GM19467 (cell line): ENCODE results near the gene CHST11.
A peak's percentile ranks its signal among the peaks of the same experiment; 100 is the strongest.
"Not testable (repeated sequence)": the region's sequence is repeated elsewhere in the genome, so short reads cannot be mapped to it uniquely, and the experiment has no call there.

Experiments
- ATAC-seq: cut with Tn5 transposase; IDR thresholded peaks from one replicate; pipeline ENCODE4 v1.9.1; 2021; ENCODE audit warnings: mild to moderate bottlenecking, moderate library complexity; ENCODE audit not compliant: unreplicated experiment

Gene CHST11

DNA sequence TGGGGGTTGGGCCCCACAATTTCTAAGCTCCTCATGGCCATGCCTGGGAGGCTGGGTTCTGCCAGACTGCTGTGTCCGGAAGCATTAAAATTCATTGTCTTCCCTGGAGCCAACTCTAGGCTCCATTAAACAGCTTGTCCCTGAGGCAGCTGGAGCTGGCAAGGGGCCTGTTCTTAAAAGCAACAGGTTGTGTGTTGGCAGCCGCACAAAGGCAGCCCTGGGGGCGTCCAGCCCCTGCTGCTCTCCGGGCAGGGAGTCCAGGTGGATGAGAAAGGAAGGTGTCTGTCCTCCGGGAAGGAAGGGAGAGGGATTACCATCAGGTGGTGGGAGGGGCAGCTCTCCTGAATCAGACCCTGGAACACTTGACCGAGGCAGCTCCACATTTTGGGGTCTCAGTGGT, 98.9 kb downstream of the CHST11 start:
- no peak for ATAC-seq

DNA sequence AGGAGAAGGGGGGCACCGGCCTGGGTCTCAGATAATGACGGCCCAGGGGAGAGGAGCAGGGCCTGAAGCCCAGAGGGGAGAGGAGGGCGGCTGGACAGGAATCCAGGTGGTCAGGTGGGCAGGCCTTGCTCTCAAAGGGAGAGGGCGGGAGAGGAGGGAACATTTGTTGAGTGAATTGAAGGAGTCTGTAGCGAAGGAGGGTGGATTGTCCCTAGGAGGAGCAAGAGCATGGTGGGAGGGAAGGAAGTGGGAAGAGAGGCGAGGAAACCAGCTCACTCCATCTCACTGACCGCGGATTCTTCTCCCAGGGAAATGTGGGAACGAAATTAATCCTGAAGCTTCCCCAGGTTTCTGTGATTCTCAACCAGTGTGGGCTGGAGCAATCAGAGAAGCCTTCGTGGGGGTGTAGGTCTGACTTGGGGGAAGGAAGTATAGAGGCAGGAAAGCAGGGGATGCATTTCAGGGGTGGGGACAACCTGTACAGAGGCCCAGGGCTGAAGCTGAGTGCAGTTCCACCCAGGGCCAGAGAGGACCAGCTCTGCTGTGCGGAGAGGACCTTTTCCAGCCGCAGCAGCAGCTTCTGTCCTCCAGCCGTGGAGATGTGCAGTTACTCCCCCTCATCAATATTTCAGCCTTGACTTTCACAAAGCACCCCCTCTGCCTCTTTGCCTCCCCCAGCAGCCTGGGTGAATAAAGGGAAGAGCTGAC, 100.9 kb downstream of the CHST11 start:
- no peak for ATAC-seq

DNA sequence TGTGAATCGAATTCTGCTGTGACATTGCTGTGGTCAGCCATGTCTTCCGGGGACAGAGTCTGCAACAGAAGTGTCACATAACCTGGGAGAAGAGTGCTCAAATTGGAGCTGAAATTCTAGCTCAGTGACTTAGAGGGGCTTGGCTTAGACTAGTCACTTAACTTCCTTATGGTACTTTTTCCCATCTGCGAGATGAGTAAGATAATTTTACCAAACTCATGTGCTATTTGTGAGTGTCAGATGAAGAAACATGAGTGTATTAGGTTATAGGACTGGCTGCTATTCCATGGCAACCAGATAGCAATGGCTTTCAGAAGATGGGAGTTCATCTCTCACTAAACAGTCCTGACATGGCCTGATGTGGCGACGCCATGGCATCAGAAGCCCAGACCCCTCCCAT, 104.1 kb downstream of the CHST11 start:
- no peak for ATAC-seq

DNA sequence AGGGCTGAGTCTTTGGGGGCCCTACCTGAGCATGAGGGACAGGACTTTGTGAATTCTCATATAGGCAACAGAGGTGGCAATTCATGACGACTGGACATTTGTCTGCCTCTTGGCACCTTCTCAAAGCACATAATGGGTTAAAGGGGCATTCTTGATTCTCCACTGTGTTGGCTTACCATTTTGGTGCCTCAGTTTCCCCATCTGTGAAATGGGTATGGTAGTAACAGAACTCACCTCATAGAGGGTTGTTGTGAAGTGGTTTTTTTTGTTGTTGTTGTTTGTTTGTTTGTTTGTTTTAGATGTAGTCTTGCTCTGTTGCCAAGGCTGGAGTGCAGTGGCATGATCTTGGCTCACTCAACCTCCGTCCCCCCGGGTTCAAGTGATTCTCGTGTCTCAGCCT, 106.0 kb downstream of the CHST11 start:
- no peak for ATAC-seq

DNA sequence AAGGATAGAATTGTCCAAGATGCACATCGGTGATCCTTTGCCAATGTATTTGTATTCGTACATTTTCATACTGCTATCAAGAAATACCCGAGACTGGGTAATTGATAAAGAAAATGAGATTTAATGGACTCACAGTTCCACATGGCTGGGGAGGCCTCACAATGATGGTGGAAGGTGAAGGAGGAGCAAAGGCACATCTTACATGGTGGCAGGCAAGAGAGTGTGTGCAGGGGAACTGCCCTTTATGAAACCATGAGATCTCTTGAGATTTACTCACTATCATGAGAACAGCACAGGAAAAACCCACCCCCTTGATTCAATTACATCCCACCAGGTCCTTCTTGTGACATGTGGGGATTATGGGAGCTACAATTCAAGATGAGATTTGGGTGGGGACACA, 107.9 kb downstream of the CHST11 start:
- not testable (repeated sequence) for ATAC-seq

DNA sequence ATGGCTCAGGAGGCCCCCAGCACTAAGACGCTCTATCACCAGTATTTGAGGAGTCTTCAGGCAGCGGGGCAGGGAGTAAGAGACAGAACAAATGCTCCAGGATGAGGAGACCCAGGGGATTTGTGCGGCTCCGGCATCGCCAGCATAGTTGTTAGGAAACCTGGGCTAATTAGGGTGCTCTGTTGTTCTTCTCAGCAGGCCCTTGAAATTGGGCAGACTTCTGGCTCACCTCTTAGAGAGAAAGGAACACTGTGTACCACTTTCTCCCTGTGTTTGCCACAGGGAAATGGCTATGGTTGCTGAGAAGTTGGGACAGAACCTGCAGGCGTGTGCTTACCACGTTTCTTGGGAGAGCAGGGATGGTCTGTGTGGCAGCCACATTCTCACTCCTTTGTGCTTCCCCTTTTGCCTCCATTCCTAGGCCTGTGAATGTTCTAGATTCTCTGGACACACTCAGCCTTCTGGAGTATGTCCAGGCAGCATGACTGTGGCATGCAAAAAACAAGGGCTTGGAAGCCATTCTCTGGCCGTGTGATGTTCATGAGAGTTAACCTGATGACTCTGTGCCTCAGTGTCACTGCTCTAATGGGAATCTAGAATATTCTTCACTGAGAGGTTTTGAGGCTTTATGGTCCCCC, 109.0 kb downstream of the CHST11 start:
- ATAC-seq: no peak

DNA sequence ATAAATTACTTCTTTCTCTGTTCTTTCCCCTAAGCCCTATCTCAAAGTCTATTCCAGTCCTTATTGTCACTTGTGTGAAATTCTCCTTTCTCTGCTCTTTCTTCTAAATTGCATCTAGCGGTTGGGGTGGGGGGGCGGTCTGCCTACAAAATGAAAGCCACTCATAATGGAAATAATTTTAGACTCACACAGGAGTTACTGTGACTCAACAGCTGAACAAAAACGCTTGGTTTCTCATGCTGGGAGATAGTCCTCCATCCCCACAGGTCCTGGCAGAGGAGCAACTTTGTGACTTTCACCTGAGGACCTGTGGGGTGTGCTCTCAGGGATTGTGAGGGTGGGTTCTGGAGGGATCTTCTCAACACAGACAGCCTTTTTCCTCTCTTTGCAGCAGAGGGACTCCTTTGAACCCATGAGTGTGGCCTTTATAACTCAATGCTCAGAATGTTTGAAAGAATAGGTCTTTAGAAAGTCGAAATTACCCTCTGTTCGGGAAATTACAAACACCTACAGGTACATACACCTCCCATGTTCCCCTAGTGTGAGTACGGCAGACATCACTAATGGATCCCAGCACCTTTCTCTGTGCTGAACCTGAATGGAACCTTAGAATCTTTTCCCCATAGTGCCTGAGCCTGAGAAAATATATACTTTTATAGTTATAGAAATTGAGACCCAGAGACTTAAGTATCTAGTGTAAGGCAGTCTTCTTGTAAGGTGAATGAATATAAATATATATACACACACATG, 109.7 kb downstream of the CHST11 start:
- no peak for ATAC-seq

DNA sequence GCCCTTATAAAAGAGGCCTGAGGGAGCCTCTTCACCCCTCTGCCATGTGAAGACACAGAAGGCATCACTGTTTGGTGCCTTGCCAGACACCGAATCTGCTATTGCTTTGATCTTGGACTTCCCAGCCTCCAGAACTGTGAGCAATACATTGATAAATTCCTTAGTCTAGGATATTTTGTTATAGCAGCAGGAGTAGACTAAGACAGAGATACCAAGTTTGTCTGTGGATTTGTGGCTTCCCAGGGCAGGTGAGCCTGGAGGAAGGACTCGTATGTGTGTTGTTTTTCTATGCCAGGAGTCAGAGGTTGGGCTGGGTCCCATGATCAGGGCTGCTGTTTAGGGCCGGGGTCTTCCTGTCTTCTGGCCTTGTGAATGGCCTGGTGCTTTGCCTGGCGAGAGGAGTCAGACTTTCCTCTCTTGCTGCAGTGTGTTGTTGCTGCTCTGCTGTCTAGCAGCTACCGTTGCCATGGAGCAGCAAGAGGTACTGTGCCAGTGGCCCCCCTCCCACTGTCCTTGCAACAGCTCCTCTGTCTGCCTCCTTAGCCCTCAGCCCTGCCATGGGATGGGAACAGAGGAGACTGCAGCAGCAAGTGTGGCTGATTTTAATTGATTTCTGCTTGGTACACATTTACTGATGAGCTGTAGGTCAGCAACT, 111.2 kb downstream of the CHST11 start:
- no peak for ATAC-seq

DNA sequence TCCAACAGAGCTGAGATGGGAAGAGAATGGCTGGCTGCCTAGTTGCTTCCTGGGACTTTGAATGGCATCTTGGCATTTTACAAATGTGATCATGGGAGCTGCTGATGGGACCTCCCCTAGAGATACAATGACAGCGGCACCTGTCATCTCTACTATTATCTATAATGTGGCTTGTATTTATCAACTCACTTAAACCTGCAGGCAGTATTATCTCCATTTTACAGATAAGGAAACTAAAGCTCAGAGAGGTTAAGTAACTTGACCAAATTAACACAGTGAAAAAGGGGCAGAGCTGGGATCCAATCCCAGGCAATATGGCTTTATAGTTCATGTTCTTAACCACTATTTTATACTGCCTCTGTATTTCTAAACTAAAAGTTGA, 111.7 kb downstream of the CHST11 start:
- no peak for ATAC-seq

DNA sequence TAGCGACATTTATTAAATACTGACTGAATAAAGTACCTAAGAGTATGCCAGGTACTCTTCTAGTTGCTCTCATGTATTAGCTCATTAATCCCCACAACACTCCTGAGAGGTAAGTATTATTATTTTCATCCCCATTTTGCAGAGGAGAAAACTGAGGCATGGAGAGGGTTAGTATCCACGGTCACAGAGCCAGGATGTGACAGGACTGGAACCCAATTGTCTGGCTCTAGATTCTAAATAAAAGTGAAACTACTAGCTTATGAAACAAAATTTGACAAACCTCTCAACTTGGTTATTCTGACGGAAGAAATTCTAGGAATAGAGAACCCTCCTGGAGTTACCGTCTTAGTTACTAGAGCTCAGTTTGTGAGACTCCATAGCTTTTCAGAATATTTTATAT, 112.2 kb downstream of the CHST11 start:
- peak; percentile 3 for ATAC-seq

DNA sequence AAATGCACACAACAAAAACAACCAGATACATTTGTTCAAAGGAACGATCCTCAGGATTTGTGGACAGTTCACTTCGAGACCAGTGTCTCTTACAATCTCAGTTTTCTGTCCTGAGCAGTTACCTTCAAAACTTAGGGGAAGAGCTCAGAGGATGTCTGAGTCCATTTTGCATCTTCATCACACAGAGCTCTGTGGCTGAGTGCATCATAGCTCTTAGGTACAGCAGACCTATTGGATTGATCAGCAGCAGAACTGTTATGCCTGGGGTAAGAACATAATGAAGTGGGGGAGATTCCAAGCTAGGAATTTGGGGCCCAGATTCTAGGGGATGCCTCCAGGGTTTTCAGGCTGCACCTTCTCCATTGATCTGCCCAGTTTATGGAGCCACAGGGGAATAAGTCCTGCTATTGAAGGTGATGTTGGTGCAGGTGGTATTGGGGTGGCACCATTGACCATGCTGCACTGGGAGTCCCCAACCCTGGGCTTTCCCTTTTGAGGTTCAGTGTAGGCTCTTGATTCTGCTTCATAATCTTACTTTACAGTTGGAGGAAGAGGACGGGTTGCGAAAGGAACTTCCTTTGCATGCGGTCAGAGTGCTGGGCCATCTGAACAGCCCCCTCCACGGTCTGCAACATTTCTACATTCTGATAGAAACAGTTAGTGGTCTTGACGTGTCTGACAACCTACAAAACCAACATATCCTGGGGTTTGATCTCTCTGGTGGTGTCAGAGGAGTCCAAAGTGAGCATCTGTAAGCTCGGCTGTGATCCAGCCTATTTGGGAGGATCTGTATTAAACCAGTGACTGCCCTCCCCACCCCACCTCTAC, 112.8 kb downstream of the CHST11 start:
- peak; percentile 72 for ATAC-seq

DNA sequence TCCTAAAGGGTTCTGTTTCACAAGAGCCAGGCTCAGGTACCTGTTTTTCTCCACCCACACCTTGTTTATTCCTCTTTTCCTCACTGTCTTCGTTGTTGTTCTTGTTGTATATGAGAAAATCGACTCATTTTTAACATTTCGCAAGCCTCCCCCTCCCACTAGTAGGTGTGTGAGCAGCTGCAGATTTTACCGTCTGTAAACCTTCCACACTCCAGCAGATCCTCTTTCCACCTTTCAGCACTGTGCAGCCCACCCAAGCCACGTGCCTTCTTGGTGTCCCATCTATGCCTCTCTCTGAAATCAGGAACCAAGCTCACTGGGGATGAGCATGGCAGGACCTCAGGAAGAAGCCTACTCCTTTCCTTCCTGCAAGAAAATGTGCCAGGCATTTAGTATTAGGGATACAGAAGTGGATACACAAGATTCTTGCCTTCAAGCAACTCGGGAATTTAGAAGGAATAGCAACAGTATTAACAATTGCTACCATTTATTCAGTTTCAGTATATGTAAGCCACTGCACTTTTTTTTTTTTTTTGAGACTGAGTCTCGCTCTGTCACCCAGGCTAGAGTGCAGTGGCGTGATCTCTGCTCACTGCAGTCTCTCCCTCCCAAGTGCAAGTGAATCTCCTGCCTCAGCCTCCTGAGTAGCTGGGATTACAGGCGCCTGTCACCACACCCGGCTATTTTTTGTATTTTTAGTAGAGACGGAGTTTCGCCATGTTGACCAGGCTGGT, 113.6 kb downstream of the CHST11 start:
- peak; percentile 7 for ATAC-seq

DNA sequence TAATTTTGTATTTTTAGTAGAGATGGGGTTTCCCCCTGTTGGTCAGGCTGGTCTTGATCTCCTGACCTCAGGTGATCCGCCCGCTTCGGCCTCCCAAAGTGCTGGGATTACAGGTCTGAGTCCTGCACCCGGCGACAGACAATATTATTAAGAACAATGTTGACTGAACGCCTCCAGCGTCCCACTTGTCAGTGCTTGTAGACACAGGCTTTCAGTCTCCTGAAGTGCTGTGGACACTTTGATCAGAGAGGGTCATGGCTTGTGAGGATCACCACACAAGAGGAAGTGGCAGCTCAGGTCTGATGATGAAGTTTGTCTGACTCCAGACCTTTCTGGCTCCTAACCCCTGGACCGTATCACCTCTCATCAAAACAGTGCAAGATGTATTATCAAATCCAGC, 114.6 kb downstream of the CHST11 start:
- no peak for ATAC-seq

DNA sequence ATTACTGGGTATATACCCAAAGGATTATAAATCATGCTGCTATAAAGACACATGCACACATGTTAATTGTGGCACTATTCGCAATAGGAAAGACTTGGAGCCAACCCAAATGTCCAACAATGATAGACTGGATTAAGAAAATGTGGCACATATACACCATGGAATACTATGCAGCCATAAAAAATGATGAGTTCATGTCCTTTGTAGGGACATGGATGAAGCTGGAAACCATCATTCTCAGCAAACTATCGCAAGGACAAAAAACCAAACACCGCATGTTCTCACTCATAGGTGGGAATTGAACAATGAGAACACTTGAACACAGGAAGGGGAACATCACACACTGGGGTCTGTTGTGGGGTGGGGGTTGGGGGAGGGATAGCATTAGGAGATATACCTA, 117.6 kb downstream of the CHST11 start:
- ATAC-seq: not testable (repeated sequence)

DNA sequence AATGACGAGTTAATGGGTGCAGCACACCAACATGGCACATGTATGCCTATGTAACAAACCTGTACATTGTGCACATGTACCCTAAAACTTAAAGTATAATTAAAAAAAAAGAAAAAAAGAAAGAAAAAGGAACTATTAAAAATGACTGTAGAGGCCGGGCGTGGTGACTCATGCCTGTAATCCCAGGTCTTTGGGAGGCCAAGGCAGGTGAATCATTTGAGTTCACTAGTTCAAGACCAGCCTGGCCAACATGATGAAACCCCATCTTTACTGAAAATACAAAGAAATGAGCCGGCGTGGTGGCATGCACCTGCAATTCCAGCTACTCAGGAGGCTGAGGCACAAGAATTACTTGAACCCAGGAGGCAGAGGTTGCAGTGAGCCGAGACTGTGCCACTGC, 118.0 kb downstream of the CHST11 start:
- not testable (repeated sequence) for ATAC-seq

DNA sequence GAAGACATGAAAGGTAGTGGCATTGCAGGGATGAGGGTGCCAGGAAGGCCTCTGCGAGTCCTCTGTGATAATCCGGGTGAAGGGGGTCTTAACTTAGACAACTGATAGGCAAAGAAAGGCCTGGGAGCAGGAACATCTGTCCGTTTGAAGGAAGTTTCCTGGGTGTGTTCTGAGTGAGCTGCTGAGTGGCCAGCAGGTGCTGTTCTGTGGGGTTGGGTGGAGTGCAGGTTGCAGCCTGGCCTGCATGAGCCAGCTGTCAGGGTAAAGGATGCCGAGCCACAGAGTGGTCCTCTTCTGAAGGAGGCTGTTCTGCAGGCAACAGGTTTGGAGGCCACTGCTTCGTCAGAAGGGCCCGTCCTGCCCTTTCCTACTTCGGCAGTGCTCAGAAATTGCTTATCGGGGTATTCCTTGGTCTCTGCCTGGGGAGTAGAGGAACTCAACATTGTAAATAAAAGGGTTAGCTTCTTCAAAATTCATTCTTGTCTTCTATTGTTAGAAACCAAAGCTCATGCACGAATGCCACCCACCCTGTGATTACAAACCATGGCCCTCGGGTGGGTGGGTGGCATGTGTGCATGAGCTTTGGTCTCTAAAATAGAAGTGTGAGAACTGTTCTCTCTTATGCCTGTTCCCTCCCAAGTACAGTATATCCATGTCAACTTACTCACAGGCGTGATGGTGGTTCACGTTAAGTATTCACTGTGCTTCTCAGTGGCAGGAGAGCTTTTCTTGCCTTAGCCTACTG, 118.9 kb downstream of the CHST11 start:
- no peak for ATAC-seq

DNA sequence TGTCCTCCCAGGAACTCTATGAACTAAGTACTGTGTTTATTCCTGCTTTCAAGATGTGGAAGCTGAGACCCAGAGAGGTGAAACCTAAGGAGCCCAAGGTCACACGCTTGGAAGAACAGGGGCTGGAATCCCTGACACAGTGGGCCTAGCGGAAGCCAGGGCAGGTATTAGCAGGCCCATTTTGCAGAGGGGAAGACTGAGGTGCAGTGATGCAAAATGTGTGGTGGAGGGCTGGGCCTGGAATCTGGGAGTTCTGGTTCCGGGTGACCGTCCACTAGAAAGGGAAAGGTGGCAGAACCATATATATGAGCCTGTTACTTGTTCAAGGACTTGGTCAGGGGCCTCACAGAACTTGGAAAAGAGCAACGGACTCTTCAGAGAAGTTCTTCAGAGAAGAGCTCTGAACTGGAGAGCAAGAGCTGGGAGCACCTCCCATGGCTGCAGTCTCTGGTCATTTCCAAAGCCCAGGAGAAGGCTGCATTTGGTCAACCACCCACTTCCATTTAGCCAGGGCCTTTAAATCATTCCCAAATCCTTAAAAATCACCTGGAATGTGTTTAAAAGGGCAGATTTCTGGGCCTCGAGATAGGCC, 119.5 kb downstream of the CHST11 start:
- no peak for ATAC-seq

DNA sequence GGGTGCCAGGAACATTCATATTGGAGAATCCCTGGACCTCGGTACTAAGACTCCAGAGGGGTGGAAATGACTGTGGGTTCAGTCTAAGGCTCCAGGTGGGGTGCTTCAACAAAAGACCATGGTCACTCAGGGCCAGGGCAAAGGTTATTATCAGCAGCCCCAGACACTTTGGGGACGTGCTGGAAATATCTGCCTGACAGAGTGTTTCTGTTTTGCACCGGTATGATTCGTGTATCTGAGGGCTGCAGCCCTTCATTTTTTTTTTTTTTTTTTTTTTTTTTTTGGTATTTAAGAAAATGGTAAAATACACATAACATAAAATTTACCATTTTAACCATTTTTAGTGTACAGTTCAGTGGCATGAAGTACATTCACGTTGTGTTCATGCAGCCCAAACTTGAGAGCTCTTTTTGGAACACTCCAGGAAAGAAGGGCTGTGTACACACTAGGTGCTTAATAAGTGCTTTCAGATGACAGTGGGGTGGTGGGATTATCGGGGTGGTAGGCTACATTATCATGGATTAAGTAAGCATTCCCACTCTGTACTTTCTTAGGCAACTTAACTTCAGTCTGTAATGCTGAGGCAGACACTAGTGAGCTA, 120.3 kb downstream of the CHST11 start:
- ATAC-seq: no peak

DNA sequence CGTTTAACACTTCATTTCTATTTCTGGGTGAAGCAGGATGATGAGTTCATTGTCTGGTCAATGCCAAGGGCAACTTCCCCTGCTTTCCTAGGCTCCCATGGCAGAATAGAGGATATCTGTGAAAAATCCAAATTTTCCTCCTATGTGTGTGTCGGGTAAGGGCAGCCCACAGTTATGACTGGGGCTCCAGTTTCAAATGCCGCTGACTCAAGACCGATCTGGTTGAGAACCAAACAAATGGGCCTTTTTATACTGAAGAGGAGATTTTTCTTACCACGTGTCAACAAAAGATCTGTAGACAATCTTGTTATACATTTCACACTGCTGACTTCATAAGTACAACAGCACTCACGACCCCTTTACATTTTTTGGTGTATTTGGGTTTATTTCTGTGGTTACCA, 120.8 kb downstream of the CHST11 start:
- no peak for ATAC-seq
